ENCODE measurements around the gene ZFP28.

ZFP28 gene

DNA sequence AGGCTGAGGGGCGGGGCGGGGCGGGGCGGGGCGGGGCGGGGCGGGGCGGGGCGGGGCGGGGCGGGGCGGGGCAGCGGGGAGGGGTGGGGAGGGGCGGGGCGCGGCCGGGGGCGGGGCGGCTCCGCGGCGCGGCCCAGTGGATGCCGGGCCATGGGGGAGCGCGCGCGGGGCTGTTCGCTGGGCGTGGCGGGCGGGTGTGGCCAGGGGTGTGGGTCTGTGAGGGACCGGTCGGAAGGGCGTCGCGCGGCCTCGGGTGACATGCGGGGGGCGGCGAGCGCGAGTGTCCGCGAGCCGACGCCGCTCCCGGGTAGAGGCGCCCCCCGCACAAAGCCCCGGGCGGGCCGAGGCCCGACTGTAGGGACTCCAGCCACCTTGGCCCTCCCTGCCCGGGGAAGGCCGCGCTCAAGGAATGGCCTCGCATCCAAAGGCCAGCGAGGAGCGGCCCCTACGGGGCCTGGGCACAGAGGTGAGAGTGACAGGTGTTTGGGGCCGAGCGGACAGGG lies at the start of gene ZFP28:
Gene ZFP28 (plus strand): TSS at position 188 of the 503 bp plus-strand sequence. CDS start 71 bp downstream, at position 259.
- DNase-seq, result peak; percentile 96

DNA sequence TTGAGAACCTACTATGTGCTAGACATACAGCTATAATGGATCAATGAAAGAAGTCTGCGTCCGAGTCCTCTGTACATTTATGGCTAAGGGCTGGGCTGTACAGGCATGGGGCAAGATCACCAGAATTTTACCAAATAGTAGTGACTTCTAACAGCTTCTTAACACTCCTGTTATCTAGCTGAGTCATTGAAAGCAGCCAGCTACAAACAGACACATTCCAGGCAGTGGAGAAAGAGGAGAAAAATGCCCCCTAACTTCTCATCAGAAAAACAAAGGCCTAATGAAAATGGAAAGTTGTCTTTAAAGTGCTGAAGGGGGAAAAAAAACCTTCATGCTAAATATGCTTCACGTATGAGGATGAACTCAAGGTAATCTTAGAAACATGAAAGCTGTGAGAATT lies 47.3 kb upstream of the ZFP28 start:
- no peak for DNase-seq

DNA sequence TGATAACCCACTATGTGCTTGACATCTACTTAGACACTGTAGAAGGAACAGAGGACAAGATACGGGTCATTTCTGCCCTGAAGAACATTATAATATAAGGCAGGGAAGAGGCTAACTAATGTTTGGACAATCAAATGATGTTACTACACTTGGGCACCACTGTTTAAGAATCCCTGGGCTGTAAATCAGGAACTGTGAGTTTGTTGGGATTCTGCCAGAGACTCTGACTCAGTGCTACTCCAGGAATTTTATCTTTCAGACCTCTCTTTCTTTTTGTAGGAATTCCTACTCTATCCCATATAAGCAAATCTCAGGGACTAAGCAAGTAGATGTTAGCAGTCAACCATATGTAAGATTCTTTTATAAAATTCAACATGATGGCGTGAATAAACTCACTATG lies 34.2 kb upstream of the ZFP28 start:
- no peak for DNase-seq

DNA sequence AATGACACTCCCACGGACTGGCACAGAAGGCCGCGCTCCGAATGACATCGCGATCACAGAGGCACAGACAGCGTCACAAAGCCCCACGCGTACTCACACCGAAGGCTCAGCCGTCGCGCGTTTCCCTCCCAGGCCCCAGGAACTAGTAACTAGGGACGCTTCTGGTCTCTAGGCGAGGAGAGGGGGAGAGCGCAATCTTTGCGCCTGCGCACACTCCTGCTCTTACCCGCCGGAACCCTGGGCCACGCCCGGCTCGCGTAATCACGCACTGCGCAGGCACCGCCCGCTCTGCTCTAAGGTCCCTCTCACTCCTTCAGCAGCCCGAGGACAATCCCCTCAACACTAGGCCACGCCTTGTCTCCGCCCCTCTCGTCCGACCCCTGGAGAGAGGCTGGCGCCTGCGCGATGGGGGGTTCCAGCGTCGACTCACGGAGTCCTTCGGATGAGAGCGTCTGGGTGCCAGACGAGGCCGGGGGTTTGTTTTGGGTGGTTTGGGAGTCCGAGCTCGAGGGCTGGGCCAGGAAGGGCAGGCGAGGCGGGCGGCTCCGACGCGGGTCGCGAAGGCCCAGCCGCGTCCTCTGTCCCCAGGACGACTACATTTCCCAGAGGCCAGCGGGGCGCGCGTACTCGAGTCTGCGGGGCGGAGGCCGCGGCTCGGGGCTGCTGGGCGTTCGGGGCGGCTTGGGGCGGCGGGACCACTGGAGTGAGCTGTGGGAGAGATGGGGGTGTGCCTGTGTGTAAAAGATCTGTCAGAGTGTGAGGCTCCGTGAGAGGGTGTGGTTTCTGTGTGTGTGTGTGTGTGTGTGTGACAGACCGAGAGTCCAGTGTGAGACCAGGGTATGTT lies 31.1 kb upstream of the ZFP28 start, which contains the start of gene ZNF471:
Gene ZNF471 (plus strand): TSS at position 410 of the 844 bp plus-strand sequence. CDS start 3,717 bp downstream, outside the sequence.
- peak; percentile 100 for DNase-seq

DNA sequence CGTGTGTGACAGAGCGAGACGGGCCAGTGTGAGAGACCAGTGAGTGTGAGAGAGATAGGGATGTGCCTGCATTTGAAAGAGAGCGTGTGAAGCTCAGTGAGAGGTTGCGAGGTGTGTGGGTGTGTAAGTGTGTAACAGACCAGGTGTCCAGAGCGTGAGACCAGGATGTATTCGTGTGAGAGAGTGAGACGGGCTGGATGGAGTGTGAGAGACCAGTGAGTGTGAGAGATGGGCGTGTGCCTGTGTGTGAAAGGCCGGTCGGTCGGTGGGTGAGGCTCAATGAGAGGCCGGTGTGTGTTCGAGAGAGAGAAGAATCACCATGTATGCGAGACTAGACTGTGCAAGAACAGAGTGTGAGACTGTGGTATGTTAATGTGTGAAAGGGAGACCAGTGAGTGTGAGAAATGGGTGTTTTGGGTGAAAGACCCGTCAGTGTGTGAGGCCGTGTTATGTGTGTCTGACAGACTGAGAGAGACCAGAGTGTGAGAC lies 30.4 kb upstream of the ZFP28 start:
- no peak for DNase-seq

DNA sequence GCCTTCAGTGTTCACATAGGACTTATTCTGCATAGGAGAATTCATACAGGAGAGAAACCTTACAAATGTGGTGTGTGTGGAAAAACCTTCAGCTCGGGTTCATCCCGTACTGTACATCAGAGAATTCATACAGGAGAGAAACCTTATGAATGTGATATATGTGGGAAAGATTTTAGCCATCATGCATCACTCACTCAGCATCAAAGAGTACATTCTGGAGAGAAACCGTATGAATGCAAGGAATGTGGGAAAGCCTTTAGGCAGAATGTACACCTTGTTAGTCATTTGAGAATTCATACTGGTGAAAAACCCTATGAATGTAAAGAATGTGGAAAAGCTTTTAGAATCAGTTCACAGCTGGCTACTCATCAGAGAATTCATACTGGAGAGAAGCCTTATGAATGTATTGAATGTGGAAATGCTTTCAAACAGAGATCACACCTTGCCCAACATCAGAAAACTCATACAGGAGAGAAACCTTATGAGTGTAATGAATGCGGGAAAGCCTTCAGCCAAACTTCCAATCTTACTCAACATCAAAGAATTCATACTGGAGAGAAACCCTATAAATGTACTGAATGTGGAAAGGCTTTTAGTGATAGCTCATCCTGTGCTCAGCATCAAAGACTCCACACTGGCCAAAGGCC lies 13.4 kb upstream of the ZFP28 start:
- DNase-seq, result no peak

DNA sequence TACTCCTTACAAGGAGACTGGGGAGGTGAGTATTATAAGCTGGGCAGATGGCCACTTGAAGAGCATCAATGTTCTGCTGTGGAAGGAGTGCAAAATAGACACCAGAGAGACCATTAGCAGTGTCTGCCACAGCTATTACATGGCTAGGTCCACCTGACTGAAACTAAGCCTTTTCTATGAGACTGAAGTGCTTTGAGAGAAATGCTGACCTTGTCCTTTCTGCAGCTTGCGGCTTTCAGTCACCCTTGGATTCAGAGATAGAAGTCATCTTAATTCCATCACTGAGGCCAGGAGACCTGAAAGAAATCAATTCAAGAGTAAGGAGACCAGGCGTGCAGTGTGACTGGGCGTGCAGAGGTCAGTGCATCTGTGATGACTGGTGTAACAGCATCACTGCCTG lies 1.3 kb upstream of the ZFP28 start:
- no peak for DNase-seq

DNA sequence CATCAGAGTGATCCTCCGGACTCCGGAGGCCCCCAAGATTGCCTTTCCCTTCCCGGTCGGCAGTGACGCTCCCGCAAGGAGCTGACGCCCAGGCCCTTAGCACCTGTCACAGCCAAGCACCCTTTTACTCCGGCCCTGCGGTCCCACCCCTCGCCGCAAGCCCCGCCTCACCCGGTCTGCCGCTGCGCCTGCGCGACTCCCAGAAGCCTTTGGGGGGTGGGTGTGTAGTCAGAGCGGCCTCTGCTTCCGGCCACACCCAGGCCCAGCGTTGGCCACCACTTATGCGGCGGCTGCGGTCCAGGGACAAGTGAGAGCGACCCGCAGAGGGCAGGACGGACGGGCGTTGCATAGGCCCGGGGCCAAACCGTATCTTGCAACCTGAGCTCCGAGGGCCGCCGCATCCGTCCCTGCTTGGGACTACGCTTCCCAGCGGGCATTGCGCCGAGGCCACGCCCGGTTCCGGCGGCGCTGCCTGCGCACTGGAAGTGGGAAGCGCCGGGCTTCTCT lies 441 bp upstream of the ZFP28 start:
- peak; percentile 100 for DNase-seq

DNA sequence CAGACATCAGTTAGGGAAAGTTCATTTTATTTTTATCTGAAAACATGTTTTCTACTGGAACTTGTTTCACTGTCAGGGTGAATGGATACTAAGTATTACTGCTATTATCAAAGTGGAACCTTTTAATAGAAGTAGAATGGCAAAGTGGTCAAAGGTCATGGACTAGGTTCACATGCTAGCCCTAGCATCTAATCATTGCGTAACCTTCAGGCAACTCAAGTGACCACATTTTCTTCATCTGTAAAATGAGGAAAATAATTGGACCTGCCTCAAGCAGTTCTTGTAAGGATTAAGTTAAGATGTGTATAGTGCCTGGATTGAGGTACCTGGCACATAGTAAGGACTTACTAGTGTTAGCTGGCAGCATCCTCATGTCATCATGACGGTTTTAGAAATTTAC lies 5.0 kb downstream of the ZFP28 start:
- no peak for DNase-seq

DNA sequence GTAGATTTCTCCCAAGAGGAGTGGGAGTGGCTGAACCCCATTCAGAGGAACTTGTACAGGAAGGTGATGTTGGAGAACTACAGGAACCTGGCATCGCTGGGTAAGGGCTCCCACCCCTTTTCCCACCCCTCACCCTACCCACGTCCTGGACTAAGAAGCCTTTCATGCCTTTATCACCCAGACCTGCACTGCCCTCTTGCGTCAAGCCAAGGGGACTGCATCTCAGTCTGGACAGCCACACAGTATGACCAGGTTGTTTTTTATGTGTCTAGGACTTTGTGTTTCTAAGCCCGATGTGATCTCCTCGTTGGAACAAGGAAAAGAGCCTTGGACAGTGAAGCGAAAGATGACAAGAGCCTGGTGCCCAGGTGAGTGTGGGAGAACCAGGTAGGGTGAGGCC lies 8.8 kb downstream of the ZFP28 start:
- DNase-seq, result no peak

DNA sequence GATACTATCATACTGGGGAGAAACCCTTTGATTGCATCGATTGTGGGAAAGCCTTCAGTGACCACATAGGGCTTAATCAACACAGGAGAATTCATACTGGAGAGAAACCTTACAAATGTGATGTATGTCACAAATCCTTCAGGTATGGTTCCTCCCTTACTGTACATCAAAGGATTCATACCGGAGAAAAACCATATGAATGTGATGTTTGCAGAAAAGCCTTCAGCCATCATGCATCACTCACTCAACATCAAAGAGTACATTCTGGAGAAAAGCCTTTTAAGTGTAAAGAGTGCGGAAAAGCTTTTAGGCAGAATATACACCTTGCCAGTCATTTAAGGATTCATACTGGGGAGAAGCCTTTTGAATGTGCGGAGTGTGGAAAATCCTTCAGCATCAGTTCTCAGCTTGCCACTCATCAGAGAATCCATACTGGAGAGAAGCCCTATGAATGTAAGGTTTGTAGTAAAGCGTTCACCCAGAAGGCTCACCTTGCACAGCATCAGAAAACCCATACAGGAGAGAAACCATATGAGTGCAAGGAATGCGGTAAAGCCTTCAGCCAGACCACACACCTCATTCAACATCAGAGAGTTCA lies 15.6 kb downstream of the ZFP28 start:
- DNase-seq, result no peak

DNA sequence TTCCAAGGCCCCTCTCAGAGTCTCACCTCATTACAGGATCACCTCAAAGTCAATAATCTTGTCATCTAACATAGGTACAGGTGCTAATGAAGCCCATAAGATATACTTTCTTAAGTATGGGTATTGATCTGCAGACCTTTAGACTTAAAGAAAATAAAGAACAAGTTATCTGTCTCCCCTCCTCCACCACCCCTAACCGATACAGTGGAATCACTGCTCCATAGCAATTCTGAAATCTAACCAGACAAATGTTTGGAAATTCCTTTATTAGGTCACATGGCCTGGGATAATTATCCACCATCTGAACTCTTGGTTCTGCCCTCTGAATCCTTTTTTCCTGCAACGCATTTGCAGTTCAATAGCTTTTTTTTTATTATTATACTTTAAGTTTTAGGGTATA lies 24.0 kb downstream of the ZFP28 start:
- DNase-seq, result no peak

DNA sequence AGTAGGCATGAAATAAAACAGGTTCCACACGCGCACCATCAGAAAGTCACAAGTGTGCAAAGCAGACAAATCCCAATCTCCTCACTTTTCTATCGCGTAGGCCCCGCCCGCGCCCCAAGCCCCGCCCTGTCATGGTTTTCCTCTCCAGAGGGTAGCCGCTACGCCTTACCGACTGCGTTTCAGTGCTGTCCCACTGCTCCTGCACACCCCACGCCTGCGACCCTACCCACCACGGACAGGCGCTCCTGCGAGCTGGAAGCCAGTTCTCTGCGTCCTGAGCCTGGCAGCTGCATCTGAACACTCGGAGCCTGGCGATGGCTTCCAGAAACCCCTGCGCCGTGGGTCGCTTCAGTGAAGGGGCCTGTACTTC lies 28.1 kb downstream of the ZFP28 start:
- DNase-seq, result peak; percentile 90

DNA sequence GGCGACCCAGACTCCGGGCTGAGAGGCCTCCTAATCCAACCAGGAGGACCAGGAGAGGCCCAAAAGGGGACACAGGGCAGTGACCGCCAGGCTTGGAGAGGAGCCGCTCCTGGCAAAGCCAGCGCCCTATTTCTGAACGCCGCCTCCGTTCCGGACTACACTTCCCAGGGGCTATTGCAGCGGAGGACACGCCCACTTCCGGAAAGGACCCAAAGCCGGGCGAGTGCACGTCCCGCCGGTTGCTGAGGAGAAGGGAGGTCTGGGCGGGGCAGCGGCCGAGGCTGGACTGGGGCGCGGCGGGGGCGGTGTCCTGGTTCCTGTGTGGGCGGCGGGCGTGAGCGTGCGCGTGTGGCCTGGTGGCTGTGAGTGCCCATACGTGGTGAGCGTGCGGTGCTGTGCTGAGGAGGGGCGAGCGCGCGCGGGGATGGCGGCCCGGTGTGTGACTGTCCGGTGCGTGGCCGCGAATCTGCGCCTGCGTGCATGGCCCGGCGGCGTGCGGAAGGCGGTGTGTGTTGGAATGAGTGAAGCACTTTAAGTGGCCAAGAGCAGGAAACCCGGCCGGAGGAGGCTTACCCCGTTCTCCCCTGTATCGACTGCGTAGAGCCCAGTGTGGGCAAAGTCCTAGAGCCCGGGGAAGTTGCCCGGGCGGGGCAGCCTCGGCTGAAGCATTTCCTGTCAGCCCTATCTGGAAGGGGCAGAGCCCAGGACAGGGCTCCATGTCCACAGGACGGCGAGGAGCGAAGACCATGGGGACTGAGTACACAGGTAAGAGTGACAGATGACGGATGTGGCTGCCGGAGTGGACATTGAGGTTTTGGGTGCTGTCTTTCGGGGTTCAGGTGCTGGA lies 28.7 kb downstream of the ZFP28 start, which contains the start of gene ZNF470:
Gene ZNF470 (plus strand): TSS at position 195 of the 847 bp plus-strand sequence. CDS start 2,844 bp downstream, outside the sequence.
- peak; percentile 99 for DNase-seq

DNA sequence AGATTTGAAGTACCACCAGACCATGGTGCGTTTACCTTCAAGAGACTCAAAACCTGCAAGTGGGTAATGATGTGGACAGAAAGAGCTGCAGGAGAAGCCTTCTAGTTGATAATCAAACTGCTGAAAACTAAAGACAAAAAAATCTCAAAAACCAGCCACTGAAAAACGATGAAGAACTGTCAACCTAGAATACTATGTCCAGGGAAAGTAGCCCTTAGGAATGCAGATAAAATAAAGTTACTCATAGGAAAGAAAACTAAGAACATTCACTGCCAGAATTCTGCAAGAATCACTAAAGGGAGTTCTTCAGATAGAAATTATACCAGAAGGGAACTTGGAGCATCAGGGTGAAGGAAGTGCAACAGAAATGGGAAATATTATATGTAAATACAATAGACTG lies 33.8 kb downstream of the ZFP28 start:
- no peak for DNase-seq

DNA sequence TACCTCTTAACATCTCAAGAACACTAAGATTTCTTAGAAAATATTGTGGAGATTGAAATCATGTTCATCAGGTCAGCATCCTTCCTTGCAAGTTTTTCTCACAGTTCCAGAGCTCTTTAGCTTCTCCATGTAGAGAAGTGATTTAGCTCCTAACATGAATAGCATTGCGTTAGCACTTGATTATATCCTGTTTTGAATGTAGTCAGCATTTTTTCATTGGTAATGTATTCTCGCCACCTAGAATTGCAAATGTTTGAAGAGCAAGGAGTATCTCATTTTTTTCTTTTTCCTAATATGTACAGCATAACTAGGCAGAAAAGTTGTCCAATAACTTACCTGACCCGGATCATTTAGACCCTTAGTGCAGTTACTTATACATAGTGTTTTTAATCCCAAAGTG lies 35.2 kb downstream of the ZFP28 start:
- no peak for DNase-seq

DNA sequence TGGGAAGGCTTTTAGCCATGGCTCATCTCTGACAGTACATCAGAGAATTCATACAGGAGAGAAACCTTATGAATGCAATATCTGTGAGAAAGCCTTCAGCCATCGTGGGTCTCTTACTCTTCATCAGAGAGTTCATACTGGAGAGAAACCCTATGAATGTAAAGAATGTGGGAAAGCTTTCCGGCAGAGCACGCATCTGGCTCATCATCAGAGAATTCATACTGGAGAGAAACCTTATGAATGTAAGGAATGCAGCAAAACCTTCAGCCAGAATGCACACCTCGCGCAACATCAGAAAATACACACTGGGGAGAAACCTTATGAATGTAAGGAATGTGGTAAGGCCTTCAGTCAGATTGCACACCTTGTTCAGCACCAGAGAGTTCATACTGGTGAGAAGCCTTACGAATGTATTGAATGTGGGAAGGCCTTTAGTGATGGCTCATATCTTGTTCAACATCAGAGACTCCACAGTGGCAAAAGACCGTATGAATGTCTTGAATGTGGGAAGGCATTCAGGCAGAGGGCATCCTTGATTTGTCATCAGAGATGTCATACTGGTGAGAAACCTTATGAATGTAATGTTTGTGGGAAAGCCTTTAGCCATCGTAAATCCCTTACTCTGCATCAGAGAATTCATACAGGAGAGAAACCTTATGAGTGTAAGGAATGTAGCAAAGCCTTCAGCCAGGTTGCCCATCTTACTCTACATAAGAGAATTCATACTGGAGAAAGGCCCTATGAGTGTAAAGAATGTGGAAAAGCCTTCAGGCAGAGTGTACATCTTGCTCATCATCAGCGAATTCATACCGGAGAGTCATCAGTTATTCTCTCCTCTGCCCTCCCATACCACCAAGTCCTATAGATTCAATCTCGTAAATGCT lies 39.2 kb downstream of the ZFP28 start:
- no peak for DNase-seq

DNA sequence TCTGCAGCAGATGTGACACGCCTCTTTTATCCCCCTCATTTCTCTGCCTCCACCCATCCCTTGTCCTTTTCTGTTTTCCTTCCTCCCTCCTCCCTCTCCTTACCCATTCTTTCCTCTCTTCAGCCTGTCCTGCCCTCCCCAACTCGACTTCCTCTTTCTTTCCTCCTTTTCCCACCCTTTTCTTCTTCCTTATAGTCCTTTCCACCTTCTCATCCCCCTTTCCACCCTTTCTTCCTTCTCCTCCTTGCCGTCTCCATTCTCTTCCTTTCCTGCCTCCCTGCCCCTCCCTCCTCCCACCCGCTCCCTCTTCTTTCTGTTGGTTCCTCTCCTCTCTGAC lies 55.7 kb downstream of the ZFP28 start:
- no peak for DNase-seq

DNA sequence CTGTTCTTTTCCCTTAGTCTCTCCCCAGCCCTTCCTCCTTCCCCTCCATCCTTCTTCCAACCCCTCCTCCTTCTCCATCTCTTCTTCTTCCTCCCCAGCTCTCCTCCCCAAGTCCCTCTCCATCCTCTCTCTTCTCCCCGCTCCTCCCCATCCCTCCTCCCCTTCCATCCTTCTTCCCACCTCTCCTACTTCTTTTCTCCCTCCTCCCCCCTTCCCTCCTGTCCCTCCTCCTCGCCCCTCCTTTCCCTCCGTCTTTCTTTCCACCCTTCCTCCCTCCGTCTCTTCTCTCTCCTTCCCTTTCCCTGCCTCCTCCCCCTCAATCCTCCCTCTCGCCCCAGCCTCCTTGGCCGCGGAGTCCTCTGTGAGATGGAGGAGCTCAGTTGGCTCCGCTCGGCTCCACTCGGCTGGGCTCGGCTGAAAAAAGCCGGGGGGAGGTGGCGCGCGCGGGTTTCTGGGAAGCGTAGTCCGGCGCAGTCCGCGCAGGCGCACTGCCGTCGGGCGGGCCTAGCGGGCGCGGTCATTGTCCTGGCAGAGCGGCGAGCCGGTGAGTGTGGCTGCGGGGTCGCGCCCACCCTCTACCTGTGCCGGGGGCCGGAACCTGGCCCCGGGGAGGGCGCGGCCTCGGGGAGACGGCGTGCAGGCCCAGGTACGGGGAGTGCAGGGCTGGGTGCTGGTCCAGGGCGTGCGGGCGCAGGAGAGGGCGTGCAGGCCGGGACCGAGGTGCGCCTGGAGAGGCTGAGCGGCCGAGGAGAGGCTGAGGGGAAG lies 56.2 kb downstream of the ZFP28 start, which contains the start of gene ZNF71:
Gene ZNF71 (plus strand): TSS at position 520 of the 765 bp plus-strand sequence. CDS start 6,257 bp downstream, outside the sequence.
- DNase-seq, result peak; percentile 99

DNA sequence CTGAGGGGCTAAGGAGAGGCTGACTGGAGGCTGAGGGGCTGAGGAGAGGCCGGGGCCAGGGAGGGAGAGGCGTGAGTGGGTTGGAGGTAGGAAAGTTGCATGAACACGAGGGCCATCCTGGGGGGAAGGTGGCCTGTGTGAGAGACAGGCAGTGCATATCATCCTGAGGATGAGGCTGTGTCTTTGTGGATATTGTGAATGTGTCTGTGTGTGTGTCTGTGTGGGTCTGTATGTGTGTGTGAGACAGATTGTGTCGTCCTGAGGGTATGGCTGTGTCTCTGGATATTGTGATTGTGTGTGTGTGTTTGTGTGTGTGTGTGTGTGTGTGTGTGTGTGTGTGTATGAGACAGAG lies 56.8 kb downstream of the ZFP28 start:
- peak; percentile 82 for DNase-seq

Data from NCI-H2227 treated with DMSO at 0.1 percent for 48 hours (cell line).